Ovary (tissue), 3 donors: ENCODE measurements around the gene CCNJL.

ENCODE experiments used
- CTCF ChIP-seq, 3 donors: fragments of 450-650 bp in 2 of 3; fragments of 200-600 bp in 1 of 3; IDR thresholded peaks; one replicate each; pipeline versions ENCODE4 v1.5.1 to v1.8.0; 2016 to 2022; ENCODE audit warnings: antibody characterized with exemption in 3 of 3, mild to moderate bottlenecking in 1 of 3
- EP300 ChIP-seq: sonication (generic); formaldehyde crosslinking; IDR thresholded peaks from one replicate; pipeline ENCODE4 v1.6.1; 2017; ENCODE audit warnings: antibody characterized with exemption
- donor health status: DM: no; HTN: no; CAD: no.

DNA sequence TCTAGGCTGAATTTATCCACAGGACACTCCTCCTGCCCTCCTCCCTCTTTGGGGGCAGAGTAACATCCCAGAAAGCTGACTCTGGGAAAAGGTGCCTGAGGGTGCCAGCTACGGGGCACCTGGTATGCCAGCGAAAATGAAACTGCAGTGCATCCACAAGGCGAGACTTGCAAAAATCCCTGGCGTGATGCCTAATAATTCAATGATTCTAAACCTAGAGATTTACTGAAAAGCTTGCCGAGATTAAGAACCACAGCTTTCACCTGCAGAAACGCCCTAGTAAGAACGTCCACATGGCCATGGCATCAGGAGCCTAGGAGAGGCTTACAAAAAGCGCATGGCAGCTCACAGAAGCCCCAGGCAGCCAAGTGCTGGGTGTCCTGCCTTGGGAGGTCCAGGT is 20.9 kb downstream of the CCNJL start:
- TF ChIP-seq CTCF (IDR thresholded peaks at IDR 0.05) (no peak), EP300 (no peak)
